Measurements from ENCODE around the gene GP1BB.
"Not testable (repeated sequence)": the region's sequence is repeated elsewhere in the genome, so short reads cannot be mapped to it uniquely, and the experiment has no call there.

The GP1BB gene

DNA sequence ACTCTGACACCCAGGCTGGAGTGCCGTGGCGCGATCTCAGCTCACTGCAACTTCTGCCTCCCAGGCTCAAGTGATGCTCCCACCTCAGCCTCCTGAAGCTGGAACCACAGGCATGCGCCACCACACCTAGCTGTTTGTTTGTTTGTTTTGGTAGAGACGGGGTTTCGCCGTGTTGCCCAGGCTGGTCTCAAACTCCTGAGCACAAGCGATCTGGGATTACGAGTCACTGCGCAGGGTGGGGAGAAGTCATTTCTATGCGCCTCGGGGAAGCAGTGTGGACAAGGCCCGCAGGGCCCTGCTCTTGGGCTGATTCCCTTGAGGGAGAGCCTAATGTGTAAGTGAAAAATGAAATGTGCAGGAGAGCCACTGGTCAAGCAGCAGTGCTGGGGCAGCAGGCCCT, 28.6 kb upstream of the GP1BB start:
- H3K27ac ChIP-seq: no peak overlapping the region
- TF ChIP-seq ZFX (IDR thresholded peaks at IDR 0.05) (no peak), CTCF (conservative IDR thresholded peaks at IDR 0.05) (no peak)

- no peak overlapping the region for H3K27ac ChIP-seq
- no peak for TF ChIP-seq CTCF (conservative IDR thresholded peaks at IDR 0.05)
- TF ChIP-seq ZFX (IDR thresholded peaks at IDR 0.05): no peak
Observed at GRCh38 chr22:19696504-19697276, 26.6 kb upstream of the GP1BB start.

- H3K27ac ChIP-seq: not testable (repeated sequence)
Observed at GRCh38 chr22:19697871-19698270, 25.5 kb upstream of the GP1BB start.

DNA sequence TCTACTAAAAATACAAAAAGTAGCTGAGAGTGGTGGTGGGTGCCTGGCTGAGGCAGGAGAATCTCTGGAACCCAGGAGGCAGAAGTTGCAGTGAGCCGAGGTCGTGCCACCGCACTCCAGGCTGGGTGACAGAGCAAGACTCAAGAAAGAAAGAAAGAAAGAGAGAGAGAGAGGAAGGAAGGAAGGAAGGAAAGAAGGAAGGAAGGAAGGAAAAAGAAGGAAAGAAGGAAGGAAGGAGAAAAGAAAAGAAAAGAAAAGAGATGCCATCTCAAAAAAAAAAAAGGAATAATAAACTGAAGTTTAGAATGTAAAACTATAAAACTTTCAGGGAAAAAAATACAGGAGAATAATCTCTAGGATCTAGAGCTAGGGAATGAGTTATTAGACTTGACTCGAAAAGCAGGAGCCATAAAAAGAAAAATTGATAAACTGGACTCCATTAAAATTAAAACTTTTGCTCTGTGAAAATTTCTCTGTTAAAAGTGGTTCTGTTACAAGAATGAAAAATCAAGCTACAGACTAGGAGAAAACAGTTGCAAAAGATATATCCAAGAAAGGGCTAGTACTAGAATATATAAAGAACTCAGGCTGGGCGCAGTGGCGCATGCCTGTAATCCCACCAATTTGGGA, 22.4 kb upstream of the GP1BB start:
- TF ChIP-seq CTCF (conservative IDR thresholded peaks at IDR 0.05): no peak
- no peak for TF ChIP-seq ZFX (IDR thresholded peaks at IDR 0.05)
- H3K27ac ChIP-seq: no peak overlapping the region

DNA sequence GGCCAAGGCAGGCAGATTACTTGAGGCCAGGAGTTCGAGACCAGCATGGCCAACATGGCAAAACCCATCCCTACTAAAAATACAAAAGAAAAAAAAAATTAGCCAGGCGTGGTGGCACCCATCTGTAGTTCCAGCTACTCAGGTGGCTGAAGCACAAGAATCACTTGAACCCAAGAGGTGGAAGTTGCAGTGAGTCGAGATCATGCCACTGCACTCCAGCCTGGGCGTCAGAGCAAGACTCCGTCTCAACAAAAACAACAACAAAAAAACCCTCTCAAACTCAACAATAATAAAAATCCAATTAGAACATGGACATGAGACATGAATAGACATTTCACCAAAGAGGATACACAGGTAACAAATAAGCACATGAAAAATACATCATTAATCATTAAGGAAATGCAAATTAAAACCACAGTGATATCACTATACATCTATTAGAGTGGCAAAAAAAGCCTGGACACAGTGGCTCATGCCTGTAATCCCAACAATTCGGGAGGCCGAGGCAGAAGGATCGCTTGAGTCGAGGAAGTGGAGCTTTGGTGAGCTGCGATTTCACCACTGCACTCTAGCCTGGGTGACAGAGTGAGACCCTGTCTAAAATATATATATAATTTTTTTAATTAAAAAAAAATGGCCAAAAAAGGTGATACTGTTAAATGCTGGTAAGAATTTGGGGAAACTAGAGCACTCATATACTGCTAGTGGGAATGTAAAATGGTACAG, 21.8 kb upstream of the GP1BB start:
- no peak overlapping the region for H3K27ac ChIP-seq
- no peak for TF ChIP-seq CTCF (conservative IDR thresholded peaks at IDR 0.05)
- no peak for TF ChIP-seq ZFX (IDR thresholded peaks at IDR 0.05)

GRCh38 chr22:19703869-19704268, 19.5 kb upstream of the GP1BB start:
- no peak overlapping the region for H3K27ac ChIP-seq
- no peak for TF ChIP-seq ZFX (IDR thresholded peaks at IDR 0.05)

DNA sequence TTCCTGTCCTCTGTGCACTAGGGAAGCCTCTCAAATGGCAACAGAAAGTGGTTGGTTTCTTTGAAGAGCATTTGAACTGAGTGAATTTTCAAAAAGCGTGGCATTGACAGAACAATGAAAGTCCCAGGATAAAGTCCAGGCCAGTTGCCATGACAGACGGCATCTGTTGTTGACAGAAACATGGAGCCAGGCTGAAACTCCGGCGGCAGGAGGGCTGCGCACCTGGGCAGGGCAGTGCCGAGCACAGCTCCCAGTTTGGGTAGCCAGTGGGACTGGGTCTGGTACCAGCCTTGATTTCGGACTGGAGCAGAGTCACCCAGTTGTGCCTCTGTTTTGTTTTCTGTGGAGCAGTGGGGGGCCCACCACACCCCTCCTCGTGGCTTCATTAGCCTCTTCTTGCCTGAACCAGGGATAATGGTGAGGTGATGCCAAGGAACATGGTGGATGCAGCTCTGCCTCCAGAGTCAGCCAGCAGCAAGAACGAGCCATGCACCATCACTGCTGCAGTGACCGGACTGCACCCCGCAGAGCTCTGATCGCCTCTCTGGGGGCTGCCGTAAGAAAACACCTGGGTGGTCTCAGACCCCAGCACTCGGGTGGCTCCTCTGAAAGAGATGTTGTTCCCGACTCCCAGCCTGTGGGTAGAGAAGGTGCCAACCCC, 18.9 kb upstream of the GP1BB start:
- H3K27ac ChIP-seq: no peak overlapping the region
- no peak for TF ChIP-seq CTCF (conservative IDR thresholded peaks at IDR 0.05)
- TF ChIP-seq ZFX (IDR thresholded peaks at IDR 0.05): no peak
